GM10266 (cell line): ENCODE results near the gene TNN.

Source experiments
- DNase-seq: peaks from one replicate; pipeline ENCODE4 v3.0.0; 2012; ENCODE audit errors: extremely low spot score
- TF ChIP-seq, protein P1 (sequence below): IDR thresholded peaks from 2 replicates; pipeline ENCODE4 v1.5.1; 2012; ENCODE audit warnings: mild to moderate bottlenecking, low read depth; ENCODE audit not compliant: control insufficient read depth, insufficient read depth; ENCODE audit errors: missing control alignments

The TNN gene

GRCh38 chr1:175129644-175129996 is 62.0 kb downstream of the TNN start:
- TF ChIP-seq, protein P1, sequence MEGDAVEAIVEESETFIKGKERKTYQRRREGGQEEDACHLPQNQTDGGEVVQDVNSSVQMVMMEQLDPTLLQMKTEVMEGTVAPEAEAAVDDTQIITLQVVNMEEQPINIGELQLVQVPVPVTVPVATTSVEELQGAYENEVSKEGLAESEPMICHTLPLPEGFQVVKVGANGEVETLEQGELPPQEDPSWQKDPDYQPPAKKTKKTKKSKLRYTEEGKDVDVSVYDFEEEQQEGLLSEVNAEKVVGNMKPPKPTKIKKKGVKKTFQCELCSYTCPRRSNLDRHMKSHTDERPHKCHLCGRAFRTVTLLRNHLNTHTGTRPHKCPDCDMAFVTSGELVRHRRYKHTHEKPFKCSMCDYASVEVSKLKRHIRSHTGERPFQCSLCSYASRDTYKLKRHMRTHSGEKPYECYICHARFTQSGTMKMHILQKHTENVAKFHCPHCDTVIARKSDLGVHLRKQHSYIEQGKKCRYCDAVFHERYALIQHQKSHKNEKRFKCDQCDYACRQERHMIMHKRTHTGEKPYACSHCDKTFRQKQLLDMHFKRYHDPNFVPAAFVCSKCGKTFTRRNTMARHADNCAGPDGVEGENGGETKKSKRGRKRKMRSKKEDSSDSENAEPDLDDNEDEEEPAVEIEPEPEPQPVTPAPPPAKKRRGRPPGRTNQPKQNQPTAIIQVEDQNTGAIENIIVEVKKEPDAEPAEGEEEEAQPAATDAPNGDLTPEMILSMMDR: no peak
- no peak for DNase-seq

GRCh38 chr1:175129997-175130648 is 62.5 kb downstream of the TNN start:
- DNase-seq: no peak
- TF ChIP-seq, protein P1: no peak

GRCh38 chr1:175130649-175131045 is 63.0 kb downstream of the TNN start:
- DNase-seq: no peak
- TF ChIP-seq, protein P1: no peak

- TF ChIP-seq, protein P1: no peak
- DNase-seq: no peak
These were observed 63.5 kb downstream of the TNN start for GRCh38 chr1:175131095-175131494.

DNA sequence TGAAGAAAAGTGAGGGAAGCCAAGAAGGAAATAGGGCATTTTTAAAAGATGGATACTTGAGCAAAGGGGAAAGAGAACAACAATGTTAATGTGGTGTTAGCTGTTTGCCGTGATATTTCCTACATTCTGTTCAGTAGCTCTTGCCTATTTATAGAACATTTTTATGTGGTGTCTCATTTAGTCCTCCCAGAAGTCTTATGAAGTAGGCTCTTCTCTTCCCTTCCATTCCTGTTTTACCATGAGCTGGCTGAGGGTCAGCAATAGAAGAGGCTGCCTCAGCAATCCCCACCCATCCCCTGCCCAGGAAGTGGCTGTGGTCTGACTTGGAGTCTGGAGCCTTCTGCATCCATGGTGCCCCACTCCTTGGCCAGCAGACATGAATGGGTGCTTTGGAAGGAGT is 64.8 kb downstream of the TNN start:
- DNase-seq: no peak
- TF ChIP-seq, protein P1: no peak

DNA sequence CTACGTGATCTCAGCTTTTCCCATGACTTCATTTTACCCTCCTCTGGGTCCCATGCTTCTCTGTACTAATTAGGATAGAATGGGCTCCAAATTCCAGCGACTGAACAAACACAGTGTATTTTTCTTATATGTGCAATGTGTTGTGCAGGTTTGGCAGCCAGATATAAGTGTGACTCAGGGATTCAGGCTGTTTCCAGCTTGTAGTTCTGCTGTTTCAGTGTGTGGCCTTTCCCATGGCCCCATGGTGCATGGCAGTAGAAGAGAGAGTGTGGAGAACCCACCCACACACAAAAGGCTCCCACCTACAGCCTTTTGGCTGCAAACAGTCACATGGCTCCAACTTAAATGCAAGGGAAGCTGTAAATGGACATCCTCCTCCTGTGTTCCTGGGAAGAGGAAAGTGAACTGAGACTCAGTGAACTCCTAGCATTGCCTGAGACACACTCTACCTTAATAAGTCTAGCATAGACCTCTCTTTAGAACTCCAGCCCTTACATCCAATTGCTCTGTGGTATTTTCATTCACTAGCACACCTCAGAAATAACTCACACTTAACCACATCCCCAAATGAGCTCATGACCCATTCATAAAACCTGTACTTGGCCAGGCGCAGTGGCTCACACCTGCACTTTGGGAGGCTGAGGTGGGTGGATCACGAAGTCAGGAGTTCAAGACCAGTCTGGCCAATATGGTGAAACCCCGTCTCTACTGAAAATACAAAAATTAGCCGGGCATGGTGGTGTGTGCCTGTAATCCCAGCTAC is 66.2 kb downstream of the TNN start:
- TF ChIP-seq, protein P1: no peak
- DNase-seq: no peak

GRCh38 chr1:175134500-175134899 is 66.9 kb downstream of the TNN start:
- no peak for DNase-seq
- TF ChIP-seq, protein P1: no peak
